Caco-2 (cell line): ENCODE data around the gene SPTSSB. TPM values are rescaled to one million over a fixed set of nuclear protein-coding genes. Genes with fewer than 3 reads are reported as not detected.

Source experiments
- BruUV-seq: library from RNA; stranded (reverse); fragments of 400-500 nt; replicated peaks from 2 replicates; lab custom pipeline; 2021; lab: Mats Ljungman, UMichigan
- CTCF ChIA-PET: fragments of 300-600 bp; sonication (Branson Sonifier 250); formaldehyde crosslinking; loops from one replicate; lab custom pipeline; 2022; ENCODE audit warnings: antibody characterized with exemption; lab: Charles Lee
- POLR2A ChIA-PET: fragments of 300-600 bp; sonication (Branson Sonifier 250); formaldehyde crosslinking; loops from one replicate; lab custom pipeline; 2022; ENCODE audit warnings: antibody characterized with exemption; lab: Charles Lee
- DNase-seq, 2 experiments: peaks; one replicate each; pipeline versions ENCODE4 v3.0.0 to v3.0.0-alpha.2; 2020 to 2022
- H3K27me3 ChIP-seq: replicated peaks from 2 replicates; pipeline ENCODE4 v1.6.0; 2011; ENCODE audit warnings: low read length; ENCODE audit not compliant: control insufficient read depth, insufficient read depth
- H3K36me3 ChIP-seq: 2 replicates; pipeline ENCODE4 v1.5.1; 2011; ENCODE audit warnings: low read length; ENCODE audit not compliant: control insufficient read depth, insufficient read depth
- H3K4me1 ChIP-seq: fragments of 250-450 bp; sonication (Bioruptor Pico); 2 replicates; pipeline ENCODE4 v1.5.1; 2020; ENCODE audit warnings: mild to moderate bottlenecking
- H3K4me3 ChIP-seq: 2 replicates; pipeline ENCODE4 v1.5.1; 2011; ENCODE audit warnings: low read depth, mild to moderate bottlenecking, control low read depth, low read length
- H3K9me3 ChIP-seq: fragments of 250-450 bp; sonication (Bioruptor Pico); 2 replicates; pipeline ENCODE4 v1.5.1; 2020; ENCODE audit warnings: mild to moderate bottlenecking, moderate library complexity
- H3K27ac Mint-ChIP-seq: one replicate; pipeline ENCODE4 v1.8.0; 2022; ENCODE audit warnings: mixed read lengths; ENCODE audit not compliant: unreplicated experiment
- H3K27me3 Mint-ChIP-seq: one replicate; pipeline ENCODE4 v1.8.0; 2022; ENCODE audit warnings: mixed read lengths; ENCODE audit not compliant: insufficient read depth, unreplicated experiment
- H3K36me3 Mint-ChIP-seq: one replicate; pipeline ENCODE4 v1.8.0; 2022; ENCODE audit warnings: mild to moderate bottlenecking, mixed read lengths; ENCODE audit not compliant: insufficient read depth, unreplicated experiment
- H3K4me1 Mint-ChIP-seq: one replicate; pipeline ENCODE4 v1.8.0; 2022; ENCODE audit warnings: low read depth, mixed read lengths; ENCODE audit not compliant: unreplicated experiment
- H3K4me3 Mint-ChIP-seq: one replicate; pipeline ENCODE4 v1.8.0; 2022; ENCODE audit warnings: mild to moderate bottlenecking, moderate library complexity, mixed read lengths; ENCODE audit not compliant: unreplicated experiment
- H3K9me3 Mint-ChIP-seq: one replicate; pipeline ENCODE4 v1.8.0; 2022; ENCODE audit warnings: mixed read lengths; ENCODE audit not compliant: unreplicated experiment
- CTCF ChIP-seq, 2 experiments: fragments of 200-600 bp in 1 of 2; IDR thresholded peaks; 1 replicate in 1 of 2; 2 replicates in 1 of 2; pipeline versions ENCODE4 v1.5.1 to v1.8.0; 2011 to 2022; ENCODE audit warnings: antibody characterized with exemption in 1 of 2, control low read depth in 1 of 2, inconsistent platforms in 1 of 2, low read depth in 1 of 2, low read length in 1 of 2, mild to moderate bottlenecking in 1 of 2, moderate library complexity in 1 of 2; ENCODE audit not compliant: insufficient read depth in 1 of 2, severe bottlenecking in 1 of 2, unreplicated experiment in 1 of 2
- intact Hi-C: fragments of 100-400 bp; cut with micrococcal nuclease; formaldehyde crosslinking; loops from one replicate; pipeline ENCODE4 v1.10.0; 2022; ENCODE audit not compliant: unreplicated experiment
- total RNA-seq: library from RNA; stranded (reverse); gene quantifications from 2 replicates; pipeline ENCODE4 v1.2.3, GENCODE V29; 2022

Gene SPTSSB
- total RNA-seq, 1 experiment from 2014 or later: 51.6 TPM

- peaks cover 6% of the 10 kb centered on the region for H3K4me1 Mint-ChIP-seq
- H3K27ac Mint-ChIP-seq: no peak overlapping the region
- POLR2A ChIA-PET: no interaction called here
- no peaks in the 10 kb centered on the region for H3K9me3 Mint-ChIP-seq
- Histone ChIP-seq H3K4me1 (no peaks in the 10 kb centered on the region), H3K4me3 (no peak overlapping the region), H3K27me3 (no peaks in the 10 kb centered on the region), H3K9me3 (no peaks in the 10 kb centered on the region), H3K36me3 (0 out of 2 replicates have a peak, but pooled peaks cover 2% of the 10 kb centered on the region)
- H3K36me3 Mint-ChIP-seq: peaks cover 16% of the 10 kb centered on the region
- no peak for TF ChIP-seq CTCF (IDR thresholded peaks at IDR 0.05; ENCODE audit: insufficient read depth in 1 of 2, low read depth in 1 of 2, low read length in 1 of 2, severe bottlenecking in 1 of 2, unreplicated experiment in 1 of 2)
- BruUV-seq: no TSS peak
- no peaks in the 10 kb centered on the region for H3K27me3 Mint-ChIP-seq
- intact Hi-C loops: no loop called here
- H3K4me3 Mint-ChIP-seq: no peak overlapping the region
- CTCF ChIA-PET: no interaction called here
- DNase-seq: no peak
Observed at GRCh38 chr3:161343540-161343939, 27.8 kb downstream of the SPTSSB start.

GRCh38 chr3:161342629-161343028 lies 28.7 kb downstream of the SPTSSB start:
- no peaks in the 10 kb centered on the region for H3K4me1 ChIP-seq
- intact Hi-C loops: no loop called here
- no TSS peak for BruUV-seq

More at GRCh38 chr3:161342629-161343028, 28.7 kb downstream of the SPTSSB start:
- Histone ChIP-seq H3K9me3 (no peaks in the 10 kb centered on the region), H3K36me3 (0 out of 2 replicates have a peak, but pooled peaks cover 2% of the 10 kb centered on the region), H3K27me3 (no peaks in the 10 kb centered on the region), H3K4me3 (no peak overlapping the region)
- no peak overlapping the region for H3K4me3 Mint-ChIP-seq
- no peak overlapping the region for H3K27ac Mint-ChIP-seq
- H3K36me3 Mint-ChIP-seq: peaks cover 16% of the 10 kb centered on the region
- H3K4me1 Mint-ChIP-seq: peaks cover 6% of the 10 kb centered on the region
- no peak for DNase-seq
- ChIA-PET CTCF (no interaction called here), POLR2A (no interaction called here)
- TF ChIP-seq CTCF (IDR thresholded peaks at IDR 0.05; ENCODE audit: insufficient read depth in 1 of 2, low read depth in 1 of 2, low read length in 1 of 2, severe bottlenecking in 1 of 2, unreplicated experiment in 1 of 2): no peak
- H3K9me3 Mint-ChIP-seq: no peaks in the 10 kb centered on the region
- H3K27me3 Mint-ChIP-seq: no peaks in the 10 kb centered on the region
